ENCODE results near the gene MT1F.

DNA sequence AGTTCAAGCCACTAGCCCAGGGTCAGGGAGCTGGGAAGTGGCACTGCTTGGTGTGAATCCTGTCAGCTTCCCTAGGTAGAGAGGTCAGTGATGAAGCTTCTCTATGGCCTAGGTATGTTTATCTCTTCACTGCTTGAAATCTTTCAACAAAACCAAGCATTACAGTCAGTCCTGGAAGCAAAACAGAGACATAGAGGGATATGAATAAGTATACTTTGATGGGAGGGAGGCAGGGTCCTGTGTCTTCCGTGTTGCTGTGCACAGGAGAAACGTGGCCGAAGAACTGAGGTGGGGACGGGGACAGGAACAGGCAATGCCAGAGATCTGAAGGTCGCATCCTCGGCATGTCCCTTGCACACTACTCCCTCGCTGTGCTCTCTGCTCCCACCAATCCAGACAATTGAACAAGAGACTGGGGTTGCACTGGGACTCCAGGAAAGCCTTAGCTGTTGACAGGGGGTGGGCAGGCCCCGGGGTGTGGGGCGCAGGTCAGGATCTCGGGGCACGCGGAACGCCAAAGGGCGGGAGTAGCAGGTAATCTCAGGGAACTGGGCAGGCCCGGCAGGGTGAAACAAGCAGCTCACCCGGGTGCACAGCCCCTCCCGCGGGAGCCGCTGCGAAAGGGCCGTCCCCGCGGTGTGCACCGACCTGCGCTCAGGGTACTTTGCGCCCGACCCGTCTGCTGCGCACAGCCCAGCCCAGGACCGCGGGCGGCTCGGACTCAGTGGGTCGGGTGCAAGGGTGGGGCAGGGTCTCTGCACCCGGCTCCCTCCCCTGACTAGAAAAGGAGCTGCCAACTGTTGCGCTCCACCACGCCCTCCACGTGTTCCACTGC lies 11.5 kb downstream of the MT1F start, which contains the start of gene MT1H:
- TF ChIP-seq GATA2 (IDR thresholded peaks at IDR 0.05; ENCODE audit: low read depth, low read length) (no peak), GATA3 (IDR thresholded peaks at IDR 0.05; ENCODE audit: low read depth, low read length) (no peak)
